T follicular helper cell (primary cell): ENCODE results near the gene TUBA1C.

Experiments used
- DNase-seq: peaks from one replicate; pipeline ENCODE4 v3.0.0-alpha.2; 2020; ENCODE audit warnings: low read depth

The TUBA1C gene

DNA sequence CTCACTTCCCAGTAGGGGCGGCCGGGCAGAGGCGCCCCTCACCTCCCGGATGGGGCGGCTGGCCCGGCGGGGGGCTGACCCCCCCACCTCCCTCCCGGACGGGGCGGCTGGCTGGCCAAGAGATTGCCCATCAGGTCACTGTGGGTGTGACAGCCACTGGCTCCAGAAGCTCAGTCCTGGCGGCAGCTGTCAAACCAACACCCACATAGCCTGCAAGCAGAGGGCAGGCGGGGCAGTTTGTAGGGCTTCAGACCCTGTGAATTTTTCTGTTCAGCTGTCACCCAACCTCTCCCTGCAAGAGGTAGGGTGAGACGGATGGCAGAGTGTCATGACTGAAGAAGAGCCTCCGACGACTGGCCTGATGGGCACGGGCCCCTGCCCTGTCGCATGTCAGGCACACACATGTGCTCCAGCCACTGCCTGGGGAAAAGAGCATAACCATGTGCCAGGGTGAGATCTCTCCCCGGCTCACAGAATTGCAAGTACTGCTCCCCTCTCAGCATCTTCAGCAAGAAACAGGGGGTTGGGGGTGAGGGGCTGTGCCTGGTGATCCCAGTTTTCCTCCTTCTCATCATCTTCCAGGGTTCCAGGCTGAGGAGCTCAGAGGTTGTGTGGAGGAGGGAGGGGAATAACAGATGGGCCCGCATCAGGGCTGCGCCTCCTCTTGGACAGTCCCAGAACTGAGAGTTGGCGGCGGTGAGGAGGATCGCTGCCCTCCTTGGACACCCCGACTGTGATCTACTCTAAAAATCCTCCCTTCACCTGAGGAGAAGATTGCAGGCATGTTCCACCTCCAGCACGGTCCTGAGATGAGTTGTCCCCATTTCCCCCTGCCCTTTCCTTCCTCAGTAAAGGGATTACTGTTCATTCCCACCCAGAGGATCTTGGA is 18.9 kb downstream of the TUBA1C start:
- no peak for DNase-seq

DNA sequence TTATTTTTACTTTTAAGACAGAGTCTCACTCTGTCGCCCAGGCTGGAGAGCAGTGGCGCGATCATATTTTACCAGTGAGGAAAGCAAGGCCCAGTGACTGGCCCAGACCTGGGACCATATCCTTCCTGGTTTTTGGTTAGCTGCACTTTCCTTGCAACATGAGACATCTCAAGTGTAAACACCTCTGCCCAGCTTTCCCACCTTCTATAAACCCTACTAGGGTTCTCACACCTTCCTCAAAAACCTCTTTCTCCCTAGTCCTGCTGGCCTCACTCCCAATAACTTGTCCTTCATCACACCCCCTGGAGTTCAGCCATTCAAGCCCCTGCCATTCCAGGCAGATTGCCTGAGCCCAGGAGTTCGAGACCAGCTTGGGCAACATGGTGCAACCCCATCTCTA is 19.8 kb downstream of the TUBA1C start:
- DNase-seq = no peak

DNA sequence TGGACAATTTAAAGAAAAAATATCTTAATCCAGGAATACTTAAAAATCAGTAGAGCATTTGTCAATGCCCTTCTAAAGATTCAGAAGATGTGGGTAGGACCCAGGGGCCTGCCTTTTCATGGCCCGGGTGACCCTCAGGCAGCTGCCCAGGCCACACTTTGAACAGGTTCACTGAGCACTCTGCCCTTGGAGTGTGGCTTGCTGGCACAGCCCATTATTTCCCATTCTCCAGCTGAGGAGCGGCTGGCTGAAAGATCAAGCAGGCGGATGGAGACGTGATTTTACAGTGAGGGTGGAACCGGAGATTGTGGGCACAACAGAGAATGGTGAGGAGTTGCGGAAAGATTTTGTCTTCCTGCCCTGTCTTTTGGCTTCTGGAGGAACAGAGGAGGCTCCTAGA is 23.0 kb downstream of the TUBA1C start:
- DNase-seq = no peak

GRCh38 chr12:49288412-49288853 is 23.6 kb downstream of the TUBA1C start:
- peak; percentile 56 for DNase-seq

GRCh38 chr12:49288922-49289555 is 24.2 kb downstream of the TUBA1C start:
- DNase-seq = no peak

DNA sequence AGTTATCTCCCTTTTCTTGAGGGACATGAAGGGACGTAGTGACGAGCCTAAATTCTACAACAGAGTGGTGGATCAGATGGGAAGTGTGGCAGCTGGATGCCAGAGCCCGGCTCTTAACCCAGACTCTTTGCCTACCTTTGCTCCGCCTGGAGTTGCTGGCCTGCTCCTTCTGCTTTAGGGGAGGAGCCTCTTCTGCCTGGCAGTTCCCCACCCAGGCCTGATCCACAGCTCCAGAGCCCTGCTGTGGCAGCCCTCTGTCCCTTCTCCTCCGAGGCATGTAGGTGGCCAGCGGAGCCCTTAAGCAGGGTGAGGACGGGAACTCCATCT is 27.8 kb downstream of the TUBA1C start:
- no peak for DNase-seq

DNA sequence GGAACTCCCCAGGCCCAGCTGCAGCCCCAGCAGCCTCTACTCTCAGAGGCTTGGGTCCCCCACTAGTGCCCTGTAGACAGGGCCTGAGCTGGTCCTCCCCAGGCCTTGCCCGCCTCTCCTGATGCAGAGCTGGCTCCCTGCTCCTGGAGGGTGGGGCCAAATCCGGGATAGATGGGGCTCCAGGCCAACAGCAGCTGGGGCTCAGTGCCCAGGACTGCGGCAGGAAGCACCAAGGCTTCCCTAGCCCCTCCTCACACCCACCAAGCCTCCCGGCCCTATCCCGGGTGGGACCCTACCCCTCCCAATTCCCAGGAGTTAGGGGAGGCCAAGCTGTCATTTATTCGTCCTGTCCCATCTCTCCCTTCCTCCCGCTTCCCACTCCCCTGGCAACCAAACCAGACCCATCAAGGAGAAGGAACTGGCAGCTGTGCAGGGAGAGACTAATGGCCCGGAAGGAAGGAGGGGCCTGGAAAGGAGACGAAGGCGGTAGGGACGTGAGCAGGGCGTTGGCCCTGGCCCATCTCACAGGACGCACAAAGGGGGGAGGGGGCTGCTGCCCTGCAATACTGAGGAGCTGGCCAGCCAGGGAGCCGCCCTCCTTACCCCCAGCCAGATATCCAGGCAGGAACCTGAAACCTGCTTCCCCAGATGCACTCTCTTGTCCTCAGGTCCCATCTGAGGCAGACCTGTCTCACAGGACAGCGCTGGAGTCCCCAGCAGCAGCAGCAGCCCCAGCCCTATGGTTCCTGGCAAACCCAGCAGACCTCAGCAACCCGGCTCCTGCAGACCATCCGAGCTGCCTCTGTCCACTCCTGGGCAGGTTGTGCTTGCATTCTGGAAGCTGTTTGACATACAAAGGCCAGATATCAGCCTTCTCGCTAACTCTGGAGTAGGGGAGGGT is 28.4 kb downstream of the TUBA1C start:
- no peak for DNase-seq

DNA sequence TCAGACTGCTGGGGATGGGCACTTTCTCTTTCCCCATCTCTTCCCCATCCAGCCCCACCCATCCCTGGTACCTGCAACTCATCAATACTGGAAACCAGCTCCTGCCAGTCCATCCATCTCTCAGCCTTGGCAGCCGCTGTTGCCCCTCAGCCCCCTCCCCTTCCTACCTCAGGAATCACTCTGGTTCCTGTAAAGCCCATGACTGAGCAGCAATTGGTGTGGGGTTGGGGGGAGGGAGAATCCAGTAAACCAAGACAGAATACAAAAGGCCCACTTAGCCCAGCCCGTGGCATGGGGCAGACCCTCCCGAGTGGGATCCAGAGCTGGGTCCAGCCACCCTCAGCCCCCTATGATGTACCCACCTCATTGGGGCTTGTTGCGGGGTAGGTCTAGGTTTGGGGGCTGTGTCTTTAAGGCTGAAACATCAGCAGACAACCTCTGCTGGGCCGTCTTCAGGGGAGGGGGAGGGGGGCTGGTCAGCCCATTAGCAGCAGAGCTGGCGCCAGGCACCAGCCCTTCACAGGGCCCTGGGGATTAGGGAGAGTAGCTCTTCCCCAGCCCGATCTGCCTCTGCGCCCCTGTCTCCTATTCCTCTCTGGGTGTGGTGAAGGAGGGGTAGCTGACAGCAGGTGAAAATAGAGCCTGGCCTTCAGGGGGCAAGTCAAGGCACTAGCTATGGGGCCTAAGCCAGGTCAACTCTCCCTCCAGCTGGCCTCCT is 29.4 kb downstream of the TUBA1C start:
- DNase-seq = no peak

DNA sequence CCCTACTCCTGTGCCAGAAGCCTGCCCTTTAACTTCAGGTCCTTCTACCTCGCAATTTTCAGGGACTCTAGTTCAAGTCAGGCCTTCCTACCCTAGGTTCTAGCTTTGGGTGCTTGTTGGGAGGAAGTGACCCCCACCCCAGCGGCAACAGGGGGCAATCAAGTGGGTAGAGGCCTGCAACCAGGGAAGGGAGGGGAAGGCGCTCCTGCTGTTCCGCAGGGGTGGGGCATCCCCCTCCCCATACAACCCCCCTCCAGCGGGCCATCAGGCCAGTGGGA is 29.9 kb downstream of the TUBA1C start:
- DNase-seq = no peak

GRCh38 chr12:49295082-49295936 is 30.4 kb downstream of the TUBA1C start, which contains the start of gene PRPH:
TSS of gene PRPH (plus strand) at chr12:49295147. CDS start at chr12:49295201, 54 bp downstream.
- DNase-seq = no peak

GRCh38 chr12:49296034-49296835 is 31.4 kb downstream of the TUBA1C start:
- peak; percentile 37 for DNase-seq

GRCh38 chr12:49296836-49297694 is 32.2 kb downstream of the TUBA1C start:
- DNase-seq = peak; percentile 21

DNA sequence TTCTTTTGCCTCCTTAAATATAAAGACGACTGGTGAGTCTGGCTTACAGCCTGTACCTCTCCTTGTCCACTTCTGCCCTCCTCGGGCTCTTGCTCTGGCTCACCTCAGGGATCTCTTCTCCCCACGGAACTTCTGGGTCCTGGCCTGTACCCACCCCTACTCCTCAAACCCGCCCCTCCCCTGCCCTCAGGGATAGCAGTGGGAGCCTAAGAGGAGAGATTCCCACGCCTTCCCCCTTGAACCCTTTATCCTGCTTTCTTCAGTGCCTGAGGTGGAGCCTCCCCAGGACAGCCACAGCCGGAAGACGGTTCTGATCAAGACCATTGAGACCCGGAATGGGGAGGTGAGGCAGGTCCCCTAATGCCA is 32.8 kb downstream of the TUBA1C start:
- no peak for DNase-seq

DNA sequence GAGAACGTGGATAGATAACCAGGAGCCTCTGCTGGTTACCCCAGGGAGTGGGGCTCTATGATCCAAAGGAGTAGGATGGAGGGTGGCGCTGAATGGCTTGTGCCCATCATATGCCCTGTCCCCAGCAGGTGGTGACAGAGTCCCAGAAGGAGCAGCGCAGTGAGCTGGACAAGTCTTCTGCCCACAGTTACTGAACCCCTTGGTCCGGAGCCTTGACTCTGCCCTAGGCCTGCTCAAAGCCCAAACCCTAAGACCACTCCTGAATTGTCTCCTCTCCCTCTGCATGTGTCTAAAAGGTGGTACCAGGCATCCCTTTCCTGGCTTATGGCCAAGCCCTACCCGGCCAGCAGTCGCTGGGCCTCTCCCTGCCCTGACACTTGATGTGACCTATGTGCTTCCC is 33.3 kb downstream of the TUBA1C start:
- DNase-seq = no peak

DNA sequence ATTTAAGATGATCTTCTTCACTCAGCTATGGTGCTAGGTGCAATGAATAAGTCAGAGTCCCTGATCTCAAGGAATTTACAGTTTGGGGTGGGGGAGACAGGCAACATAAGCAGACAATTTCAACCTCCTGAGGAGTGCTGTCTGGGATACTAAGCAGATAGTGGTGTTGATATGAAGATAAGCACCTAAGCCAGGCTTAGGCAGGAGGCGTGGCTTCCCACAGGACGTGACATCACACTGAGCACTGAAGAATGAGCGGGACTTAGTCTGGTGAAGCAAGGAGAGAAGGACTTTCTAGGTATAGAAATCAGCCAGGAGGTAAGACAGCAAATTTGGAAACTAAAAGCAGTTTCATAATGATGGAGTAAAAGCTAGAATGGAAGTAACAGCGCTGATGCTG is 36.9 kb downstream of the TUBA1C start:
- DNase-seq = no peak

- DNase-seq = no peak
These were observed 39.3 kb downstream of the TUBA1C start for GRCh38 chr12:49304161-49304560.

GRCh38 chr12:49305762-49306510 is 41.1 kb downstream of the TUBA1C start:
- DNase-seq = no peak

GRCh38 chr12:49309386-49309785 is 44.5 kb downstream of the TUBA1C start:
- no peak for DNase-seq
